Fibroblast of the aortic adventitia (primary cell): Measurements from ENCODE around the gene MTG2. TPM values are rescaled to one million over a fixed set of nuclear protein-coding genes. Genes with fewer than 3 reads are reported as not detected.

Experiments used
- DNase-seq: peaks from one replicate; pipeline ENCODE4 v3.0.0-alpha.2; 2010; ENCODE audit warnings: low read depth
- H3K4me3 ChIP-seq: 2 replicates; pipeline ENCODE4 v1.5.1; 2011; ENCODE audit warnings: low read depth, mild to moderate bottlenecking, control low read depth, low read length, moderate library complexity
- CTCF ChIP-seq: IDR thresholded peaks from 2 replicates; pipeline ENCODE4 v1.5.1; 2011; ENCODE audit warnings: mild to moderate bottlenecking, low read length, control low read depth, inconsistent platforms; ENCODE audit not compliant: insufficient read depth
- total RNA-seq: library from RNA; depleted of rRNA; stranded (reverse); fragments of >200 nt; gene quantifications from 2 replicates; pipeline ENCODE4 v1.2.3, GENCODE V29; 2012; ENCODE audit warnings: low replicate concordance

The MTG2 gene
- total RNA-seq, 1 donor = 15.3 TPM

GRCh38 chr20:62192635-62193034 lies 9.8 kb downstream of the MTG2 start:
- DNase-seq = no peak
- no peak for TF ChIP-seq CTCF
- H3K4me3 ChIP-seq = no peak overlapping the region

DNA sequence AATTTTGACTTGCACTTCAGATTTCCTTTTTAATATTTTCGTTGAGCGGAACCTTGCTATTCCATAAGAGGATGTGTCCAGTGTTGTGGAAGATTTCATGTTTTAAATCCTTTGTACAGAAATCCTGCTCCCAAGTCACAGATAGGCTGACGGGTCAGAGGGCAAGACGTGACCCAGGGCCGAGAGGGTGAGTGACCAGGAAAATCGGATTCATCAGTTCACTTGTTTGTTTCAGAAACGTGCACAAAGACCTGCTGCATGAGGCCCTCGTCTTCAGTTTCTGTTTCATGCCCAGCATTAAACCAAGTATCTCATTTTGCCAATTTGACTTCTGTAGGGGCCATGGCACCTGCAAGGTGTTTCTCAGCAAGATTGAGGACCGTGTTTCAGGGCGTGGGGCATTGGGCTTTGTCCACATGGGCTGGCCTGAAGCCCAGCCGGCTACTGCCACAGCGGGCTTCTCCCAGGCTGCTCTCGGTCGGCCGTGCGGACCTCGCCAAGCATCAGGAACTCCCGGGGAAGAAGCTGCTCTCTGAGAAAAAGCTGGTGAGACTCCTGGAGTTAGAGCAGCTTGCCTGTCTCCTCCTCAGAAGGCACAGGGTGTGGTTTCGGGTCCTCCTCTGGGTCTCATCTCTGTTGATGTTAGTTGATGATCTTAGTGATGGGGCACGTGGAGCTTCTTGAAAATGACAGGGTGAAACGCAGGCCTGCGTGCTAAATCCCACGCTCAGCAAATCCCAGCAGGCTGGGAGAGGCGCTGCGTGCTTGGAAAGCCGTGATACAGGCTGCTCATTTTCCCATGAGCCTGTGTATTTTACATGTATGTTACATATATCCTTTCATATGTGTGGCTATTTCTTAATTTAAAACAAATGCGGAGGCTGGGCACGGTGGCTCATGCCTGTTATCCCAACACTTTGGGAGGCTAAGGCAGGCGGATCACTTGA lies 10.5 kb downstream of the MTG2 start:
- H3K4me3 ChIP-seq = no peak overlapping the region
- no peak for TF ChIP-seq CTCF

DNA sequence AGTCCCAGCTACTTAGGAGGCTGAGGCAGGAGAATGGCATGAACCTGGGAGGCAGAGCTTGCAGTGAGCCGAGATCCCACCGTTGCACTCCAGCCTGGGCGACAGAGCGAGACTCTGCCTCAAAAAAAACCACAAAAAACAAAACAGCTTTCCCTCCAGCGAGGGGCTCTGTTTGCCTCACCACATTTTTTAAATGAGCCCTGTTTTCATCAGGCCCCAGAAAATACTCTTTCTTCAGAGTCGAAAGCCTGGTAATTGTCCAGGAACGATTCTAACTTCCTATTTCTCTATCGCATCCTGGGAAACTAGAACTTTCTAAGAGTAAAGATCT lies 12.2 kb downstream of the MTG2 start:
- no peak for DNase-seq
- no peak overlapping the region for H3K4me3 ChIP-seq
- no peak for TF ChIP-seq CTCF

More for the DNA sequence above, 10.5 kb downstream of the MTG2 start:
- no peak for DNase-seq

DNA sequence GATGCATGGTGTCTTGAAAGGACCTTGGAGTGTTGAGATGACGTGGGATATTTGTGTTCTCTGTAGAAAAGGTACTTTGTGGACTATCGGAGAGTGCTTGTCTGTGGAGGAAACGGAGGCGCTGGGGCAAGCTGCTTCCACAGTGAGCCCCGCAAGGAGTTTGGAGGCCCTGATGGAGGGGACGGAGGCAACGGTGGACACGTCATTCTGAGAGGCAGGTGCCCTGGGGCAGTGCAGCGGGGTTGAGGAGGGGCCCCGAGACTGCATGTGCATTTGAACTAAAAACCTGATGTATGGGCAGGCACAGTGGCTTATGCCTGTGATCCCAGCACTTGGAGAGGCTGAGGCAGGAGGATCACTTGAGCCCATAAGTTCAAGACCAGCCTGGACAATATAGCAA lies 12.9 kb downstream of the MTG2 start:
- DNase-seq = no peak
- no peak for TF ChIP-seq CTCF

DNA sequence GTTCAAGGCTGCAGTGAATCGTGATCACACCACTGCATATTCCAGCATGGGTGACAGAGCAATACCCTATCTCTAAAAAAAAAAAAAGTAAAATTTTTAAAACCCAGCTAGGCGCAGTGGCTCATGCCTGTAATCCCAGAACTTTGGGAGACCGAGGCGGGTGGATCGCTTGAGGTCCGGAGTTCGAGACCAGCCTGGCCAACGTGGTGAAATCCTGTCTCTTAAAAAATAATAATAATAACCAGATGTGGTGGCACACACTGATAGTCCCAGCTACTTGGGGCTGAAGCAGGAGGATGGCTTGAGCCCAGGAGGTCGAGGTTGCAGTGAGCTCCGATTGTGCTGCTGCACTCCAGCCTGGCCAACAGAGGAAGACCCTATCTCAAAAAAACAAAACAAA lies 13.5 kb downstream of the MTG2 start:
- H3K4me3 ChIP-seq = no peak overlapping the region
- no peak for TF ChIP-seq CTCF
- DNase-seq = no peak

More for the DNA sequence above, 12.9 kb downstream of the MTG2 start:
- no peak overlapping the region for H3K4me3 ChIP-seq

- no peak for TF ChIP-seq CTCF
- H3K4me3 ChIP-seq = no peak overlapping the region
- no peak for DNase-seq
These were observed 14.5 kb downstream of the MTG2 start for GRCh38 chr20:62197311-62197710.
